C4-2B (cell line): ENCODE measurements around the gene TMEM51.

ENCODE experiments used
- H3K27ac ChIP-seq: fragments of 450-650 bp; 2 replicates; pipeline ENCODE4 v1.5.1; 2017
- CTCF ChIP-seq: fragments of 450-650 bp; conservative IDR thresholded peaks from 2 replicates; pipeline ENCODE4 v1.5.1; 2017; ENCODE audit warnings: mild to moderate bottlenecking
- ZFX ChIP-seq: fragments of 450-650 bp; IDR thresholded peaks from 2 replicates; pipeline ENCODE4 v1.6.1; 2017

The TMEM51 gene

GRCh38 chr1:15139654-15140350 lies 13.7 kb upstream of the TMEM51 start:
- no peak overlapping the region for H3K27ac ChIP-seq
- TF ChIP-seq CTCF: no peak
- no peak for TF ChIP-seq ZFX

- TF ChIP-seq ZFX (no peak), CTCF (no peak)
Observed at GRCh38 chr1:15141935-15142539, 11.5 kb upstream of the TMEM51 start.

GRCh38 chr1:15145327-15145726 lies 8.2 kb upstream of the TMEM51 start:
- TF ChIP-seq ZFX (no peak), CTCF (no peak)

More at GRCh38 chr1:15141935-15142539, 11.5 kb upstream of the TMEM51 start:
- H3K27ac ChIP-seq: no peak overlapping the region

GRCh38 chr1:15146142-15146680 lies 7.3 kb upstream of the TMEM51 start:
- H3K27ac ChIP-seq: no peak overlapping the region
- TF ChIP-seq ZFX: no peak
- no peak for TF ChIP-seq CTCF

More at GRCh38 chr1:15145327-15145726, 8.2 kb upstream of the TMEM51 start:
- no peak overlapping the region for H3K27ac ChIP-seq

- TF ChIP-seq ZFX (no peak), CTCF (no peak)
- H3K27ac ChIP-seq: no peak overlapping the region
Observed at GRCh38 chr1:15146971-15147376, 6.6 kb upstream of the TMEM51 start.

GRCh38 chr1:15148004-15148403 lies 5.5 kb upstream of the TMEM51 start:
- no peak overlapping the region for H3K27ac ChIP-seq
- TF ChIP-seq CTCF (no peak), ZFX (no peak)

- no peak for TF ChIP-seq ZFX
- no peak for TF ChIP-seq CTCF
Observed at GRCh38 chr1:15148475-15148874, 5.1 kb upstream of the TMEM51 start.

More at GRCh38 chr1:15148475-15148874, 5.1 kb upstream of the TMEM51 start:
- no peak overlapping the region for H3K27ac ChIP-seq
